ENCODE data around the gene FAM124A. TPM values are rescaled to one million over a fixed set of nuclear protein-coding genes. Genes with fewer than 3 reads are reported as not detected.
A peak's percentile ranks its signal among the peaks of the same experiment; 100 is the strongest.
"Not testable (repeated sequence)": the region's sequence is repeated elsewhere in the genome, so short reads cannot be mapped to it uniquely, and the experiment has no call there.

Gene FAM124A
- total RNA-seq, 5 donors from 2014 or later (not counting 1 experiment from before 2014, with no cell fraction given) = 0.09 TPM; not detected in 4

DNA sequence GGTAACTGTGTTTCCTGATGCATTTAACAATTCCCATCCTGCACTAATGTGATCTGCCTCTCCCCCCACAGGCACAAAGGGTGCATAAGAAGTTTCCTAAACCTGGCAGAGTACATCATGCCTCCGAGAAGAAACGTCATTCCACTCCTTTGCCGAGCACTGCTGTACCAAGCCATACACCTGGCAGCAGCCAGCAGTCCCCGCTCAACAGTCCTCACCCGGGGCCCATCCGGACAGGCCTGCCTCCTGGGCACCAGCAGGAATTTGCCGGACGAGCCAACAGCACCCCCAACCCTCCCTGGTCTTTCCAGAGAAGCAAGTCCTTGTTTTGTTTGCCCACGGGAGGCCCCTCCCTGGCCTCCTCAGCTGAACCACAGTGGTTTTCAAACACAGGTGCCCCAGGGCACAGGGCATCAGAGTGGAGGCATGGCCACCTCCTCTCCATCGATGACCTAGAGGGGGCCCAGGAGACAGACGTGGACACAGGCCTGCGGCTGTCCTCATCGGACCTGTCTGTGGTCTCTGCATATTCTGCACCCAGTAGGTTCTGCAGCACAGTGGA lies 58.3 kb downstream of the FAM124A start:
- Mint-ChIP-seq H3K27ac (no peak overlapping the region), H3K36me3 (no peaks in the 10 kb centered on the region), H3K4me3 (no peak overlapping the region), H3K4me1 (no peaks in the 10 kb centered on the region), H3K9me3 (no peaks in the 10 kb centered on the region), H3K27me3 (peaks cover under 1 to 6% of the 10 kb centered on the region in 2 donors)
- 87% methylated on average over 13 of the region's 13 CpGs for WGBS (ENCODE audit: insufficient coverage)
- Histone ChIP-seq H3K9me3 (no peaks in the 10 kb centered on the region), H3K27me3 (replicated peaks in 1 of 2; ENCODE audit: control insufficient read depth in 2 of 2, extremely low read depth in 1 of 2, insufficient read depth in 2 of 2, low read length in 1 of 2) (peaks cover 0 to 14% of the 10 kb centered on the region in 2 experiments), H3K36me3 (ENCODE audit: control insufficient read depth in 2 of 2, extremely low read depth in 1 of 2, insufficient read depth in 1 of 2, low read length in 1 of 2) (no peaks in the 10 kb centered on the region), H3K4me3 (ENCODE audit: control insufficient read depth in 1 of 2, extremely low read depth in 1 of 2, low read length in 1 of 2) (no peak overlapping the region), H3K4me1 (ENCODE audit: control insufficient read depth in 1 of 2, extremely low read depth in 1 of 2, insufficient read depth in 2 of 2, low read length in 2 of 2) (no peaks in the 10 kb centered on the region), H3K27ac (ENCODE audit: low read length) (no peak overlapping the region)
- CTCF ChIA-PET = no interaction called here
- DNase-seq = no peak
- POLR2A ChIA-PET = no interaction called here
- ATAC-seq (replicated peaks in 1 of 4) = no peak

GRCh38 chr13:51282322-51282721 lies 60.1 kb downstream of the FAM124A start:
- no peak for DNase-seq

GRCh38 chr13:51282923-51283322 lies 60.7 kb downstream of the FAM124A start:
- H3K27ac ChIP-seq (ENCODE audit: low read length); H3K36me3 ChIP-seq (ENCODE audit: control insufficient read depth in 2 of 2, extremely low read depth in 1 of 2, insufficient read depth in 1 of 2, low read length in 1 of 2); H3K4me1 ChIP-seq (ENCODE audit: control insufficient read depth in 1 of 2, extremely low read depth in 1 of 2, insufficient read depth in 2 of 2, low read length in 2 of 2); H3K9me3 Mint-ChIP-seq; H3K36me3 Mint-ChIP-seq; H3K27me3 Mint-ChIP-seq; POLR2A ChIA-PET; H3K9me3 ChIP-seq; ATAC-seq (replicated peaks in 1 of 4); H3K4me1 Mint-ChIP-seq; H3K27ac Mint-ChIP-seq; H3K4me3 Mint-ChIP-seq; H3K4me3 ChIP-seq (ENCODE audit: control insufficient read depth in 1 of 2, extremely low read depth in 1 of 2, low read length in 1 of 2); DNase-seq: not testable (repeated sequence)
- peaks cover 0 to 13% of the 10 kb centered on the region in 2 experiments for H3K27me3 ChIP-seq (replicated peaks in 1 of 2; ENCODE audit: control insufficient read depth in 2 of 2, extremely low read depth in 1 of 2, insufficient read depth in 2 of 2, low read length in 1 of 2)
- WGBS (ENCODE audit: insufficient coverage) = 83% methylated on average over 3 of the region's 5 CpGs
- CTCF ChIA-PET = interaction anchor here (0.6 to 1.6 kb wide), 5 partner anchors 13 to 157 kb away, joined by 3 to 6 read pairs (median 4); no protein-coding TSS in a partner anchor

More at GRCh38 chr13:51282322-51282721, 60.1 kb downstream of the FAM124A start:
- POLR2A ChIA-PET = no interaction called here
- peaks cover 0 to 3% of the 10 kb centered on the region in 2 experiments for H3K4me1 ChIP-seq (ENCODE audit: control insufficient read depth in 1 of 2, extremely low read depth in 1 of 2, insufficient read depth in 2 of 2, low read length in 2 of 2)
- no peaks in the 10 kb centered on the region for H3K9me3 ChIP-seq
- H3K36me3 ChIP-seq (ENCODE audit: control insufficient read depth in 2 of 2, extremely low read depth in 1 of 2, insufficient read depth in 1 of 2, low read length in 1 of 2) = no peaks in the 10 kb centered on the region
- no peak overlapping the region for H3K27ac Mint-ChIP-seq
- H3K27me3 Mint-ChIP-seq = peaks cover 3% of the 10 kb centered on the region in 2 donors
- peaks cover 0 to 14% of the 10 kb centered on the region in 2 experiments for H3K27me3 ChIP-seq (replicated peaks in 1 of 2; ENCODE audit: control insufficient read depth in 2 of 2, extremely low read depth in 1 of 2, insufficient read depth in 2 of 2, low read length in 1 of 2)
- no peaks in the 10 kb centered on the region for H3K9me3 Mint-ChIP-seq
- no peak for ATAC-seq (replicated peaks in 1 of 4)
- H3K4me3 Mint-ChIP-seq = no peak overlapping the region
- CTCF ChIA-PET = interaction anchor here in 1 of 2 donors (0.6 to 1.6 kb wide), 2 partner anchors 29 to 157 kb away, joined by 3 to 4 read pairs; no protein-coding TSS in a partner anchor
- H3K4me3 ChIP-seq (ENCODE audit: control insufficient read depth in 1 of 2, extremely low read depth in 1 of 2, low read length in 1 of 2) = no peak overlapping the region
- no peak overlapping the region for H3K27ac ChIP-seq (ENCODE audit: low read length)
- no peaks in the 10 kb centered on the region for H3K36me3 Mint-ChIP-seq
- WGBS (ENCODE audit: insufficient coverage) = 84% methylated on average over 3 of the region's 6 CpGs
- peaks cover 0 to 2% (median 0%) of the 10 kb centered on the region in 3 donors for H3K4me1 Mint-ChIP-seq

GRCh38 chr13:51283371-51283770 lies 61.2 kb downstream of the FAM124A start:
- Mint-ChIP-seq H3K36me3 (no peaks in the 10 kb centered on the region), H3K27ac (no peak overlapping the region), H3K4me1 (peaks cover 0 to 2% (median 0%) of the 10 kb centered on the region in 3 donors), H3K4me3 (no peak overlapping the region), H3K9me3 (no peaks in the 10 kb centered on the region), H3K27me3 (peaks cover 3% of the 10 kb centered on the region in 2 donors)
- H3K27ac ChIP-seq (ENCODE audit: low read length) = no peak overlapping the region
- CTCF ChIA-PET = interaction anchor here (0.6 to 1.6 kb wide), 4 partner anchors 12 to 158 kb away, joined by 4 to 6 read pairs (median 4); no protein-coding TSS in a partner anchor
- POLR2A ChIA-PET = no interaction called here
- H3K4me3 ChIP-seq (ENCODE audit: control insufficient read depth in 1 of 2, extremely low read depth in 1 of 2, low read length in 1 of 2) = no peak overlapping the region
- no peaks in the 10 kb centered on the region for H3K9me3 ChIP-seq
- no peaks in the 10 kb centered on the region for H3K36me3 ChIP-seq (ENCODE audit: control insufficient read depth in 2 of 2, extremely low read depth in 1 of 2, insufficient read depth in 1 of 2, low read length in 1 of 2)
- DNase-seq (no peak), ATAC-seq (replicated peaks in 1 of 4) (no peak)
- peaks cover 0 to 9% of the 10 kb centered on the region in 2 experiments for H3K27me3 ChIP-seq (replicated peaks in 1 of 2; ENCODE audit: control insufficient read depth in 2 of 2, extremely low read depth in 1 of 2, insufficient read depth in 2 of 2, low read length in 1 of 2)
- H3K4me1 ChIP-seq (ENCODE audit: control insufficient read depth in 1 of 2, extremely low read depth in 1 of 2, insufficient read depth in 2 of 2, low read length in 2 of 2) = peaks cover 0 to 3% of the 10 kb centered on the region in 2 experiments
- no CpG with 5 or more reads among the region's 1 CpG for WGBS (ENCODE audit: insufficient coverage)

- ChIA-PET CTCF (interaction anchor here (0.6 to 0.7 kb wide), 3 partner anchors 33 to 513 kb away, joined by 4 to 9 read pairs (median 5); no protein-coding TSS in a partner anchor), POLR2A (interaction anchor here in 1 of 2 donors (0.6 kb wide), 1 partner anchor 22 kb away, joined by 9 read pairs; no protein-coding TSS in a partner anchor)
- Histone ChIP-seq H3K9me3 (no peaks in the 10 kb centered on the region), H3K27me3 (replicated peaks in 1 of 2; ENCODE audit: control insufficient read depth in 2 of 2, extremely low read depth in 1 of 2, insufficient read depth in 2 of 2, low read length in 1 of 2) (peaks cover 0 to 8% of the 10 kb centered on the region in 2 experiments), H3K4me1 (ENCODE audit: control insufficient read depth in 1 of 2, extremely low read depth in 1 of 2, insufficient read depth in 2 of 2, low read length in 2 of 2) (peaks cover 0 to 3% of the 10 kb centered on the region in 2 experiments), H3K36me3 (ENCODE audit: control insufficient read depth in 2 of 2, extremely low read depth in 1 of 2, insufficient read depth in 1 of 2, low read length in 1 of 2) (no peaks in the 10 kb centered on the region), H3K4me3 (ENCODE audit: control insufficient read depth in 1 of 2, extremely low read depth in 1 of 2, low read length in 1 of 2) (no peak overlapping the region), H3K27ac (ENCODE audit: low read length) (no peak overlapping the region)
- H3K27me3 Mint-ChIP-seq = peaks cover 3% of the 10 kb centered on the region in 2 donors
- no peak overlapping the region for H3K4me3 Mint-ChIP-seq
- no peaks in the 10 kb centered on the region for H3K9me3 Mint-ChIP-seq
- no peak for ATAC-seq (replicated peaks in 1 of 4)
- no peaks in the 10 kb centered on the region for H3K36me3 Mint-ChIP-seq
- no peak for DNase-seq
- H3K4me1 Mint-ChIP-seq = peaks cover 0 to 2% (median 0%) of the 10 kb centered on the region in 3 donors
- 60% methylated on average over 1 of the region's 3 CpGs for WGBS (ENCODE audit: insufficient coverage)
- no peak overlapping the region for H3K27ac Mint-ChIP-seq
Measured at GRCh38 chr13:51284339-51284738, 62.1 kb downstream of the FAM124A start.

GRCh38 chr13:51286135-51287002 lies 64.2 kb downstream of the FAM124A start:
- DNase-seq (peak; percentile 2 to 69 (median 45)), ATAC-seq (replicated peaks in 1 of 4) (peak; percentile 58 to 76 (median 68))
- 40% methylated on average over 9 of the region's 13 CpGs for WGBS (ENCODE audit: insufficient coverage)
- Histone ChIP-seq H3K9me3 (no peaks in the 10 kb centered on the region), H3K36me3 (ENCODE audit: control insufficient read depth in 2 of 2, extremely low read depth in 1 of 2, insufficient read depth in 1 of 2, low read length in 1 of 2) (no peaks in the 10 kb centered on the region), H3K27me3 (replicated peaks in 1 of 2; ENCODE audit: control insufficient read depth in 2 of 2, extremely low read depth in 1 of 2, insufficient read depth in 2 of 2, low read length in 1 of 2) (peaks cover 0 to 3% of the 10 kb centered on the region in 2 experiments), H3K4me1 (ENCODE audit: control insufficient read depth in 1 of 2, extremely low read depth in 1 of 2, insufficient read depth in 2 of 2, low read length in 2 of 2) (peaks cover 0 to 3% of the 10 kb centered on the region in 2 experiments), H3K27ac (ENCODE audit: low read length) (no peak overlapping the region), H3K4me3 (ENCODE audit: control insufficient read depth in 1 of 2, extremely low read depth in 1 of 2, low read length in 1 of 2) (no peak overlapping the region)
- H3K27ac Mint-ChIP-seq = no peak overlapping the region
- no peaks in the 10 kb centered on the region for H3K9me3 Mint-ChIP-seq
- ChIA-PET POLR2A (interaction anchor here in 1 of 2 donors (0.6 to 0.7 kb wide), 2 partner anchors 17 to 172 kb away, joined by 7 to 9 read pairs; no protein-coding TSS in a partner anchor), CTCF (interaction anchor here (0.6 to 1.9 kb wide), 18 partner anchors 9 to 1629 kb away, joined by 3 to 15 read pairs (median 4); no protein-coding TSS in a partner anchor)
- H3K27me3 Mint-ChIP-seq = peaks cover 0 to 7% of the 10 kb centered on the region in 2 donors
- peaks cover 0 to 2% (median 0%) of the 10 kb centered on the region in 3 donors for H3K4me1 Mint-ChIP-seq
- H3K36me3 Mint-ChIP-seq = no peaks in the 10 kb centered on the region
- H3K4me3 Mint-ChIP-seq = no peak overlapping the region
